BJ (cell line): ENCODE data around the gene EDC4. TPM values are rescaled to one million over a fixed set of nuclear protein-coding genes. Genes with fewer than 3 reads are reported as not detected.
"Not testable (repeated sequence)": the region's sequence is repeated elsewhere in the genome, so short reads cannot be mapped to it uniquely, and the experiment has no call there.

Experiments
- CTCF ChIA-PET: fragments of 350-600 bp; formaldehyde crosslinking; extraction: SDS; loops from one replicate; lab custom pipeline; 2021; ENCODE audit warnings: antibody characterized with exemption, inconsistent platforms; lab: Yijun Ruan, JAX
- POLR2A ChIA-PET: fragments of 300-600 bp; sonication (Branson Sonifier 250); formaldehyde crosslinking; extraction: SDS; loops from one replicate; lab custom pipeline; 2021; ENCODE audit warnings: antibody characterized with exemption; lab: Charles Lee
- DNase-seq: peaks from one replicate; pipeline ENCODE4 v3.0.0-alpha.2; 2011; ENCODE audit warnings: low read depth
- H3K27me3 ChIP-seq: 2 replicates; pipeline ENCODE4 v1.6.0; 2011; ENCODE audit warnings: low read length; ENCODE audit not compliant: control insufficient read depth, insufficient read depth
- H3K36me3 ChIP-seq: 2 replicates; pipeline ENCODE4 v1.5.1; 2011; ENCODE audit warnings: low read length; ENCODE audit not compliant: control insufficient read depth, insufficient read depth
- H3K4me3 ChIP-seq: 2 replicates; pipeline ENCODE4 v1.5.1; 2011; ENCODE audit warnings: low read depth, mild to moderate bottlenecking, control low read depth, low read length
- polyA plus RNA-seq: library from polyadenylated mRNA; depleted of rRNA; stranded (reverse); fragments of >200 nt; gene quantifications from 2 replicates; pipeline ENCODE4 v1.2.3, GENCODE V29; 2011
- TF ChIP-seq, protein P1 (sequence below): IDR thresholded peaks from 2 replicates; pipeline ENCODE4 v1.5.1; 2011; ENCODE audit warnings: low read depth, mild to moderate bottlenecking, control low read depth, inconsistent platforms, low read length, moderate library complexity; ENCODE audit not compliant: insufficient read depth

The EDC4 gene
- polyA plus RNA-seq, 1 experiment = 27.4 TPM

DNA sequence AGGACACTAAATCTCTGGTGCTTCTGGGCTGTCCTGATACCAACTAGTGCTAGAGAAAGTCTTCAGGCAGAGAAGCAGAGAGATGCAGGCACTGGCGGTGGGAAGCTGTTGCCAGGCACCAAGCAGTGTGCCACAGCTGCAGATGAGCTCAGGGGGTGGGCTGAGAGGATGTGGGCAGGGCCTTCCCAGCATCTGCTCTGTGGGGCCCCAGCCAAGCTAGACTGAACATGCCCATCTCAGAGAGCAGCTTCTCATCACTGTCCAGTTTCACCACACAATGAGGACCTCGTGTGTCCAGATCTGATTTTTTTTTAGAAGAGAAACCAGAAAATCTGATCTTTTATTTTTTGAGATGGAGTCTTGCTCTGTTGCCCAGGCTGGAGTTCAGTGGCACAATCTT, 37.3 kb downstream of the EDC4 start:
- Histone ChIP-seq H3K27me3 (no peaks in the 10 kb centered on the region), H3K36me3 (peaks cover 14% of the 10 kb centered on the region), H3K4me3 (no peak overlapping the region)
- DNase-seq = no peak
- POLR2A ChIA-PET = no interaction called here
- CTCF ChIA-PET = interaction anchor here (0.6 to 5.9 kb wide), 6 partner anchors 13 to 393 kb away, joined by 3 to 32 read pairs (median 4); partner anchors contain the start of genes CTRL and NRN1L
- TF ChIP-seq, protein P1, sequence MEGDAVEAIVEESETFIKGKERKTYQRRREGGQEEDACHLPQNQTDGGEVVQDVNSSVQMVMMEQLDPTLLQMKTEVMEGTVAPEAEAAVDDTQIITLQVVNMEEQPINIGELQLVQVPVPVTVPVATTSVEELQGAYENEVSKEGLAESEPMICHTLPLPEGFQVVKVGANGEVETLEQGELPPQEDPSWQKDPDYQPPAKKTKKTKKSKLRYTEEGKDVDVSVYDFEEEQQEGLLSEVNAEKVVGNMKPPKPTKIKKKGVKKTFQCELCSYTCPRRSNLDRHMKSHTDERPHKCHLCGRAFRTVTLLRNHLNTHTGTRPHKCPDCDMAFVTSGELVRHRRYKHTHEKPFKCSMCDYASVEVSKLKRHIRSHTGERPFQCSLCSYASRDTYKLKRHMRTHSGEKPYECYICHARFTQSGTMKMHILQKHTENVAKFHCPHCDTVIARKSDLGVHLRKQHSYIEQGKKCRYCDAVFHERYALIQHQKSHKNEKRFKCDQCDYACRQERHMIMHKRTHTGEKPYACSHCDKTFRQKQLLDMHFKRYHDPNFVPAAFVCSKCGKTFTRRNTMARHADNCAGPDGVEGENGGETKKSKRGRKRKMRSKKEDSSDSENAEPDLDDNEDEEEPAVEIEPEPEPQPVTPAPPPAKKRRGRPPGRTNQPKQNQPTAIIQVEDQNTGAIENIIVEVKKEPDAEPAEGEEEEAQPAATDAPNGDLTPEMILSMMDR = no peak

DNA sequence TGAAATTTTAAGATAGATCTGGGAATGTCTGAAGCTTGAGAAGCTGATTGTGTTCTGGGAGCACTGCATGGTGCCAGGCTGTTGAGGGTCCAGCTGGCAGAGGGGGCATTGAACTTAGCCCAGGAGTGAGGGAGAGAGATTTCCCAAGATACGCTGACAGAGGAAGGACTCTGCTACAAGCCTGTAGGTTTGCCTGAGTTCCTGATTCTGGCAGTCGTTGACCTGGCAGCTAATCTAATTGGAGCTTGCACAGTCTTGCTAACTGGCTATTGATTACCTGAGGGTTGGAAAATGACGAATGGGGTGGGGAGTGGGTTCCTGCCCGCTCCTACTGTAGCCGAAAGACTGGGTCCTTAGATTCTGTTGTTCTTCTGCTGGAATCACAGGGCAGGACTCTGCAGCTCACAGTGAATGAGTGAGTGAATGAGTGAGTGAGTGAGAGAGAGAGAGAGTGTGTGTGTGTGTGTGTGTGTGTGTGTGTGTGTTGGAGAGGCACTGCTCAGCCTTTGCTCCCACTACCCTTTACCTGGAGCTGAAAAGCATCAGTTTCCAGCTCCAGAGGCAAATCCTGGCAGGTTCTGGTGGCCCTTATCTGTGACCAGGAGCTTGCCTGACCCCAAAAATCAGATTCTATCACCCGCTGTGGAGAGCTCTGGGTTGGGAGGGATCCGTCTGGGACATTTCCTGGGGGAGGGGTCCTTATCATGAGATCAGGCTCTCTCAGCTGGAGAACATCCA, 42.1 kb downstream of the EDC4 start:
- CTCF ChIA-PET = interaction anchor here (1.0 to 3.7 kb wide), 6 partner anchors 10 to 242 kb away, joined by 3 to 18 read pairs (median 6); partner anchors contain the start of gene NRN1L
- POLR2A ChIA-PET = no interaction called here
- TF ChIP-seq, protein P1 = no peak
- no peak for DNase-seq
- Histone ChIP-seq H3K4me3 (no peak overlapping the region), H3K36me3 (peaks cover 11% of the 10 kb centered on the region), H3K27me3 (no peaks in the 10 kb centered on the region)

DNA sequence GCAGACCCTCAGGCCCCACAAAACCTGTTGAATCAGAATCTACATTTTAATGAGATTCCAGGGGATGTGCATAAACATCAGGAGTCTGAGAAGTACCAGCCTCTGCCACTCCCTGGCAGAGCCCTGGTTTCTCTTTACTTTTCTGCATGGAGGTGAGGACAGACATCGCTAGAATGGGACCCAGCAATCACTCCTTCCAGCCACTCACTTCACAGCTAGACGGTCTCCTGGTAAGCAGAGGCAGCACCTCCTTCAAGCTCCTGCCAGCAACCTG, 42.6 kb downstream of the EDC4 start:
- peaks cover 11% of the 10 kb centered on the region for H3K36me3 ChIP-seq
- DNase-seq, POLR2A ChIA-PET, H3K27me3 ChIP-seq, H3K4me3 ChIP-seq: not testable (repeated sequence)
- CTCF ChIA-PET = interaction anchor here (1.0 to 3.7 kb wide), 5 partner anchors 10 to 99 kb away, joined by 3 to 18 read pairs (median 6); partner anchors contain the start of gene NRN1L

DNA sequence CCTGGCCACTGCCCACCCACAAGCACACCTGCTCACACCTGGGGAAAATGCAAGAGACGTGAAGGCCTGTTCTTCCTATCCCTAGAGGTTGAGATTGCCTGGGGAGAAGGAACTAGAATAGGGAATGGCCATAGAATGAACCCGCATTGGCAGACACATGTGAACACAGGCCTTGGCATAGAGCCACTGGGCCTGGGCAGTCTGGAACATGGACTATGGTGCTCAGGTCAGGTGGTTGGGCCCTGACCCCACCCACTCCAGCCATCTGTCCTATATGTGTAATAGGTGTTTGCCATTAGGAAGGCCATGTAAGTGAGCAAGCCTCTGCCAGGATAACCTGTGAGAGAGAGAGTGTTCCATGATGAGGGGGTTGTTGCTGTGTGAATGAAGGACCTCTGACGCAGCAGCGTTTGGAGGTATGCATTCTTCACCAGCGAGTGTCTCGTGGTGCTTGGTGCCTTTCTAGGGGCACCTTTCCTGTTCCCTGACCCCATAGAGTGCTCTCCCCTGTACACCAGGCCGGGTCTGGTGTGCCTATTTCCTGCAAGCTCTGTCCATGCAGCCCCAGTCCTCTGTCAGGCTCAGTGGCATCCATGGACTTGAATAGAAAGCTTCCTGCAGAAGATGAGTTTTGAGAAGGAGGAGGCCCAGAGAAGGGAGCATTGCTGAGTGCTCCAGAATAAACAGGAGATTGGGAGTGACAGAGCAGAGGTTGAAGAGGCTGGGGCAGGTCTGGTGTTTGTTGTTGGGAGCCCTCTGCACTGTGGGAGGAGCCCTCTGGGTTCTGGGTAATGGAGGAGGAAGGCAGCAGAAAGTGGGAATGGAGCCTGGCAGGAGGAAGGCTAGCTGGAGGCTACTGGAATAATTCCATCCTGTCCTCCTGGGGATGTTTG, 43.2 kb downstream of the EDC4 start:
- ChIA-PET POLR2A (no interaction called here), CTCF (interaction anchor here (1.0 to 3.7 kb wide), 5 partner anchors 9 to 100 kb away, joined by 3 to 18 read pairs (median 6); partner anchors contain the start of gene NRN1L)
- H3K27me3 ChIP-seq = no peaks in the 10 kb centered on the region
- DNase-seq = no peak
- no peak overlapping the region for H3K4me3 ChIP-seq
- TF ChIP-seq, protein P1 = no peak
- peaks cover 9% of the 10 kb centered on the region for H3K36me3 ChIP-seq

DNA sequence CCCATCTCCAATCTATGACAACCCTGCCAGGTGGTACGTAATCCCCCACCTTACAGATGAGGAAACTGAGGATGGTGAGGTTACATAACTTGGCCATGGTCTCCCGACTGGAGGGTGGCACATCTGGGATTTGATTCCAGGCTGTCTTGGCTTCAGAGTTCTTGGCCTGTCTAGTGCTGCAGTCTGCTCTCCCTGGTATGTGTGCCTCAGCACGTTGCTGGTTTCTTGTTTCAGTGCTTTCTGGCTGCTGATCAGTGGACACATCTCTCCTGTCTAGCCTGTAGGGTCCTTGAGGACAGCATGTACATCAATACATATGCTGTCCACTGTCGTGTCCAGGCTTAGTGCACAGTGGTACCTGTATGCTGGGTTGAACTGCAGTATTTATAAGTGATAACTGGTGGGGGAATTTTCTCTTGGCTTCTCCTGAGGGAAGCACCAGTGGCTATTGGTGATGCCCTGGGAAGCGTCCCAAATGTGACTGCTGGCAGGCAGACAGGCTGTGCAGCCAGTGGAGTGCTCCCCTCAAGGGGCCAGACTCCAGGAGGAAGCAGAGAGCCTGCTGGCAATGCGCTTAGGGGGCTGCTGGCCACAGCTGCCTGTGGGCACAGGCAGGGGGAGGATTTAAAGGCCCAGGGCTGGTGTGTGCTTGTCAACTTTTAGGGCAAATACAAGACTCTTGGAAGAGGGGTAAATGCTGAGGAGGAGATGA, 44.4 kb downstream of the EDC4 start:
- no peaks in the 10 kb centered on the region for H3K27me3 ChIP-seq
- H3K36me3 ChIP-seq = peaks cover 9% of the 10 kb centered on the region
- CTCF ChIA-PET = interaction anchor here (0.6 to 3.9 kb wide), 6 partner anchors 11 to 245 kb away, joined by 4 to 19 read pairs (median 7); partner anchors contain the start of gene NRN1L
- H3K4me3 ChIP-seq = no peak overlapping the region
- no peak for DNase-seq
- POLR2A ChIA-PET = interaction anchor here (0.6 kb wide), 1 partner anchor 19 kb away, joined by 3 read pairs; no protein-coding TSS in a partner anchor
- TF ChIP-seq, protein P1 = no peak
